HG02678 (cell line): Measurements from ENCODE around the gene CHKB.
"Not testable (repeated sequence)": the region's sequence is repeated elsewhere in the genome, so short reads cannot be mapped to it uniquely, and the experiment has no call there.

Source experiments
- ATAC-seq: cut with Tn5 transposase; IDR thresholded peaks from one replicate; pipeline ENCODE4 v1.9.1; 2021; ENCODE audit warnings: mild to moderate bottlenecking, moderate library complexity; ENCODE audit not compliant: unreplicated experiment

The CHKB gene

DNA sequence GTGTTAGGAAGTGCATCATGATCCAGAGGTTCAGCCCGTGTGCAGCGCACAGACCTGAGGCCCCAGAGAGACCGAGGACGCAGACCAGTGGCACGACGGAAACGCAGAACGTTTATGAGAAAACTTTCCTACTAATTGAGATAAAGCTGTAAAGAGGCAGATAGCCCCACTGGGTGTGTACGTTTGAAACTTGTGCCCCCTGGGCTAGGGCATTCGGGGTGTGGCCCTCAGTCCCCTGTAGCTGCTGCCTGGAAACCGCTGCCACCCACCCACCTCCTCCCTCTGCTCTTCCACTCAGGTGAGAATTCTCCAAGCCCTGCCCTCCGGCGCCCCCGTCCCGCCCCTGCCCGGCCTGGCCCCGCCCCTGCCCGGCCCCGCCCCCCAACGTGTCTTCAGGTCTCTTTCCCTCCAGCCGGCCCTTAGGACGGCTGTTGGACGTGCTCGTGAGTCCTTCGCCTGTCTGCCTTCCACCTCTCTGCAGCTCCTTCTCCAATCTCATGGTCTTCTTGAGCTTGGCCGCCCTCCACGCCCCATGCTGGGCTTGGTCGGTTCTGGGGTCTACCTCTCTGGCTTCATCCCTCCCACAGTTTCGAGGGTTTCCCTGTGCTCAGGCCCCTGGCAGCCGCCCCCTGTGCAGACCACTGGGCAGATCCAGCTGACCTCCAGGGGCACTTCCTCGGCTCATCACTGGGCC lies 30.0 kb upstream of the CHKB start:
- no peak for ATAC-seq

DNA sequence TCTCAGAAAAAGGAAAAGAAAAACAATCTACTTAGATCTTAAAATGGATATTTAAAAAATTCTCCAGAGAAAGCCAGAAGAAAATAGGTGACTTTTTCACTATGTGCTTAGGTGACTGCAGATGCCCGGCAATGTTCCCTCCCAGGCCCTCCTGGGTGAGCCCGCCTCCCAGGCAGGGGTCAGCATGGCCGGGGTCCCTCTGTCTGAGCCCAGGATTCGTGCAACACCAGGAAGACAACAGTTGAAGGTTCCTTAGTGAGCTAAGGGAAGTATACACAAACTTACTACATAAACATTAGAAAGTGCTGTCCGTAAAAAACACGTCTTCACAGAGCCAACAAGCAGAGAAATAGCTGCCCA lies 29.5 kb upstream of the CHKB start:
- ATAC-seq: no peak

DNA sequence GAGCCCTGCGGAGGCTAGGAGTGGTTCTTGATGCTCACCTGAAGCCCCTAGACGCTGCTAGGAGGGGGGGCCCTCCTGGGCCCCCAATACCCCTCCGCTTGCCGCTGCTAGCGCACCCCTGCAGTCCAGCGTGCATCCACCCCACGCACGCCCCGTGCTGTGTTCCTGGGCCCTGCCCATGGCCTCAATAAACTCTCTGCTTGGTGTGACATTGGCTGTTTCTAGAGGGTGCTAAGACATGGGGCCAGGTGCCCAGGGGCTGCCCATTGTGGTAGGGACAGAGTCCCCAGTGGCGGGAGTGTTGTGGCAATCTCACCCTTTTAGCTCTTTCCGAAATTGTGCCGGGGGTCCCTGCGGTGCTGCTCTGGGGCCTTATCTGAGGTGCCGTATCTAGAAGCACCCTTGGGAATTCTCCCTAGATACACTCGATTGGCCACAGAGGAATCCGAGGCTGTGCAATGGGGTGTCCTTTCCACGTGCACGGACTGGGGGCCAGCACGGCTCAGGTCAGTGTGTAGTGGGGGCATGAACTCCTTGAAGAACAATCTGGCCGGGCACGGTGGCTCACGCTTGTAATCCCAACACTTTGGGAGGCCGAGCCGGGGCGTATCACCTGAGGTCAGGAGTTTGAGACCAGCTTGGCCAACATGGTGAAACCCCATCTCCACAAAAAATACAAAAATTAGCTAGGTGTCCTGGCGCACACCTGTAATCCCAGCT lies 28.9 kb upstream of the CHKB start:
- no peak for ATAC-seq

DNA sequence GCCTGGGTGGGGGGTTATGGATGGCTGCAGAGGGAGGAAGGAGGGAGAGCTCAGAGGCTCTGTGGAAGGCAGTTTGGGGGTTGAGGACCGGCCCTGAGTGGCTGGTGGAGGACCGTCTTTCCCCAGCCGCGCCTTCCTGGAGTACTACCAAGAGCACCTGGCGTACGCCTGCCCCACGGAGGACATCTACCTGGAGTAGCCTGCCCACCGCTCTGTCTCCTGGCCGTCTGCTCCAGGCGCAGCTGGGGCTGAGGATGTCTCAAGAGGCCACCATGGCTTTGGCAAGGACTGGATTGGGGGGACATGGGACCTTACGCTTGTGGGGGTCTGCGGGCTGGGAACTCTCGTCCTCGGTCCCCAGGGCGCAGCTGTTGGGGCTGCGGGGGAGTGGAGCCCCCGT lies 27.9 kb upstream of the CHKB start:
- no peak for ATAC-seq

DNA sequence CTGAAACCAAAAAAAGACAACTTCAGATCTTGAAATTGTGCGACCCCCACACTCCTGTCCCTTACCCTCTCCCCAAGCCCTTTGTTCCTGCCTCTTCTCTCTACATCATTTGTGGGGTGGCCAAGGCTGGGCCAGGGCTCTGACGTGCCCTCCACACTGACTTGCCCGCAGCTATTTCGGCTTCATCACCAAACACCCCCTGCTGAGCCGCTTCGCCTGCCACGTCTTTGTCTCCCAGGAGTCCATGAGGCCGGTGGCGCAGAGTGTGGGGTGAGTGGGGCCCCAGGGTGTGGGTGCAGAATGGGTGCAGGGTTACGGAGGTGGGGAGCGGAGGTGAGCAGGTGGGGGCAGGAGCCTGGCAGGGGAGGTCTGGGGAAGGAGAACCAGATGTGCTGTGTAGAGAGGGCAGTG lies 27.4 kb upstream of the CHKB start:
- no peak for ATAC-seq

DNA sequence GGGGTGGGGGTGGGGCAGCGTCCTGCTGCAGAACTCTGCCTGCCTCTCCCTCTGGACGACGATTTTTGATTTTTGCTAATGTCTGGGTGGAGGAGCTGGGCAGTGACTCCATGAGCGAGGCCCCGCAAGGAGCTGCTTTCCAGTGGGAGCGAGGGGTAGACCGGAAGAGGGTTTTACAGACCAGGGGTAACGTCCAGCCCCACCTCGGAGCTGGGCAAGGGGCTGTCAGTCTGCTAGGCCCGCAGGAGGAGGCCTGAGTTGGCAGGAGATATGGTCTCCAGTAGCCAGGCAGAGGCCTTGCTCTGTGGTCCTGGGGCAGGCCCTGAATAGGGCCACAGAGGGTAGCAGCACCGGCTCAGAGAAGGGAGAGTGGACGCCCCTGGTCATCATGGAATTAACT lies 26.9 kb upstream of the CHKB start:
- ATAC-seq: no peak

DNA sequence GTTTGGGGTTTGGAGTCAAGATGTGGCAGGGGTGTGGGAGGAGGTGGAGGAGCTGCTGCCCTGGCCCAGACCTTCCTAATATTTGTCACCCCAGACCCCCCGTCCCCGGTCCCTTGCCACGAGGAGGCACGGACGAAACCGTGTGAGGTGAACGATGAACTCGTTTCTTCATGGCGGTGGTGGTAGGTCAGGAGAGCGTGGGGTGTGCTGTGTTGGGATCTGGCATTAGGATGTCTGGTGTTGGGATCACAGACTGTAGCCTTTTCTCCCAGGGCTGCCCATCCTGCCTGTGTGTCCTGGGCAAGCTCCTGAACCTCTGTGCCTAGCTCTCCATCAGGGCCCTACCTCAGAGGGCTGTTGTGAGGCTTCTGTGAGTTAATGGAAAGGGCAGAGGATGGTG lies 26.3 kb upstream of the CHKB start:
- no peak for ATAC-seq

DNA sequence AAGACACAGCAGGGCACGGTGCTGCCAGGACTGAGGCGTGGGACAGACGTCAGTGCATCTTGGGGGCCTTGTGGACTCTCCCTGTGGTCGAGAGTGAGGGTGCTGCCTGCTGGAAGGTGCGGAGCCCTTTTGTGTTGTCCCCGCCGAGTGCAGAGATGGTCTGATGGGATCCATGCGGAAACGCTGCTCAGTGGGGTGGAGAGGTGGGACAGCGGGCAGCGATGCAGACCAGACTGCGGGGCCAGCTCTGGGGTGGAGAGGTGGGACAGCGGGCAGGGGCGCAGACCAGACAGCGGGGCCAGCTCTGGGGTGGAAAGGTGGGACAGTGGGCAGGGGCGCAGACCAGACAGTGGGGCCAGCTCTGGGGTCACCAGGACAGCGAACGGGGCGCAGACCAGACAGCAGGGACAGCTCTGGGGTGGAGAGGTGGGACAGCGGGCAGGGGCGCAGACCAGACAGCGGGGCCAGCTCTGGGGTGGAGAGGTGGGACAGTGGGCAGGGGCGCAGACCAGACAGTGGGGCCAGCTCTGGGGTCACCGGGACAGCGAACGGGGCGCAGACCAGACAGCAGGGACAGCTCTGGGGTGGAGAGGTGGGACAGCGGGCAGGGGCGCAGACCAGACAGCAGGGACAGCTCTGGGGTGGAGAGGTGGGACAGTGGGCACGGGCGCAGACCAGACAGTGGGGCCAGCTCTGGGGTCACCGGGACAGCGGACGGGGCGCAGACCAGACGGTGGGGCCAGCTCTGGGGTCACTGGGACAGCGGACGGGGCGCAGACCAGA lies 25.6 kb upstream of the CHKB start:
- not testable (repeated sequence) for ATAC-seq

DNA sequence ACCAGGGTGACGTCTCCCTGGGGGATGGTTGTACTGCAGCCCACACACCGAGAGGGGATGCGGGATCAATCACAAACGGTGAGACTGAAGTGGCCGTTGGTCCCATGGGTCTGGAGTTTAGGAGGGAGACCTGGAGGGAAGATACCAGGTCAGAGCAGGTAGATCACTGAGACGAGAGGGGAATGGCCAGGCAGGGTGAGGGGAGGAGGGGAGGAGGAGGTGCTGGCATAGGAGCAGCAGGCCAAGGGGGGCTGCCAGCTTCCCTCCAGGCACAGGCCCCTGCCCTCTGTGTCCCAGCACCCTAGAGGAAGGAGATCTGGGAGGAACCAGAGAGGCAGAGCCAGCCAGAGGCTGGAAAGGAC lies 25.0 kb upstream of the CHKB start:
- ATAC-seq: no peak

DNA sequence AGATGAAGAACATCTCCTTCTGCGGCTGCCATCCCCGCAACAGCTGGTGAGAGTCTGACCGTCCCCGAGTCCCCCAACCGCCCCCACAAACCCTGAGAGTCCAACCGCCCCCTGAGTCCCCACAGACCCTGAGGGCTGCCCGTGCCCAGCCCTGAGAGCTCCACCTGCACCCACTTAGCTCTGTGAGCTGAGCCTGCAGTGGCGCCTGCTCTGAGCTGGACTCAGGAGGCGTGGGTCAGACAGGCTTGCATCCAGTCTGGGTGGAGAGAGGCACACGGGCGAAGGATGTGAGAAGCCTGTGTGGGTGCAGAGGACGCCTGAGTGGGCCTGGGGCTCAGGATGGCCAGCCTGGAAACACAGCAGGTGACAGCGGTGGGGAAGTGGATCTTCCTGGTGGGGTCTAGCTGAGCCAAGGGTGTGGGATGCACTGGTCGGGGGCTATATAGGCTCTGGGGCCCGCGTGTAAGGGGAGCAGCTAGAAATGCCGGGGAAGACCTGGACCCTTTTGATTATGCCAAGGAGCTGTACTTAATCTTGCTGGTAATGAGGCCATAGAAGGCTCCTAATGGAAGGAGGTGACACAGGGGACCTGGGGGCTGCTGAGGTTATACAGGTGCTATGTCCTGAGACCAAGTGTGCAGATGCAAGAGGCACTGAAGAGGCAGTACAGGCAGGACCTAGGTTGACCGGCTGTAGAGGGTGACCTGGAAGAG lies 24.5 kb upstream of the CHKB start:
- ATAC-seq: no peak

DNA sequence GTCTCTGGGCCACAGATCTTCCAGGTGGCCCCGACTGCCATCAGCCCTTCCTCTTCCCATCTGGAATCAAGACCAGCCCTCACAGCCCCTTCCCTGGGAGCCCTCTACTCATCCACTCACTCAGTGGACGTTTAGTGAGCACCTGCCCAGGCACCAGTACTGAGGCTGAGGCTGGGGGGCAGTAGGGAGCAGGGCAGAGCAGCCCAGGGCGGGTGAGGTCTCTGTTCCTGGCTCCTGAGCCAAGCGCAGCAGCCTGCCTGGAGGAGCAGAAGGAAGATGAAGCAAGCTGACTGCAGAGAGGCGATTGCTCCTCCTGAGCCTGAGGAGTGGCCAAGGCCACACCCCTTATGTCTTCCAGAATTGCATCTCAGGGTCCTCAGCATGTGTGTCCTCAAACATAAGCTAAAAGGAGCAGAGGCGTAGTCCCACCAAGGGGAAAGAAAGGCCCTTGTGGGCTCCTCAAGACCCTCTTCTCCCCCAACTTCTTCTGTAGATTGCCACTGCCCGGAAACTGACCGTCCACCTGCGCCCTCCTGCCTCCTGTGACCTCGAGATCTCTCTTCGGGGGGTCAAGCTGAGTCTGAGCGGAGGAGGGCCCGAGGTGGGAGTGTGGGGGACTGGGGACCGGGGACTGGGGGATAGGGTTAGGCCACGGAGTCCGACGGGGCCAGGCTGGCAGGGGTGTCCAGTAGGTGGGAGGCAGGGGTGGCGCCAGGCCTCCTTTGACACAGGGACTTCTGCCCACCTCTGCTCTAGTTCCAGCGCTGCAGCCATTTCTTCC lies 23.7 kb upstream of the CHKB start:
- no peak for ATAC-seq

DNA sequence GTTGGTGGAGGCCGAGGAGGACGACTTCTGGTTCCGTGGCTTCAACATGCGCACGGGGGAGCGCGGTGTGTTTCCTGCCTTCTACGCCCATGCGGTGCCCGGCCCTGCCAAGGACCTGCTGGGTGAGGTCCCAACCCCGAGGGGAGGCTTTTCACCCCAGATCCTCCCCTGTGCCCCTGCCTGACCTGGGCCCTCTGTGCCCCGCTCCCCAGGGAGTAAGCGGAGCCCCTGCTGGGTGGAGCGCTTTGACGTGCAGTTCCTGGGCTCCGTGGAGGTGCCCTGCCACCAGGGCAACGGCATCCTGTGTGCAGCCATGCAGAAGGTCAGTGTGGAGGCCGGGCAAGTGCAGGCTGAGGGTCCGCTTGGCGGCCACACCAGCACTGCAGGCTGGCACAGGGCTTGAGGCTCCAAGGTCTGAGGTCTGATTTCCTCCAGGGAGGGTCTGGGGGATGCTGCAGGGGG lies 23.0 kb upstream of the CHKB start:
- ATAC-seq: no peak

DNA sequence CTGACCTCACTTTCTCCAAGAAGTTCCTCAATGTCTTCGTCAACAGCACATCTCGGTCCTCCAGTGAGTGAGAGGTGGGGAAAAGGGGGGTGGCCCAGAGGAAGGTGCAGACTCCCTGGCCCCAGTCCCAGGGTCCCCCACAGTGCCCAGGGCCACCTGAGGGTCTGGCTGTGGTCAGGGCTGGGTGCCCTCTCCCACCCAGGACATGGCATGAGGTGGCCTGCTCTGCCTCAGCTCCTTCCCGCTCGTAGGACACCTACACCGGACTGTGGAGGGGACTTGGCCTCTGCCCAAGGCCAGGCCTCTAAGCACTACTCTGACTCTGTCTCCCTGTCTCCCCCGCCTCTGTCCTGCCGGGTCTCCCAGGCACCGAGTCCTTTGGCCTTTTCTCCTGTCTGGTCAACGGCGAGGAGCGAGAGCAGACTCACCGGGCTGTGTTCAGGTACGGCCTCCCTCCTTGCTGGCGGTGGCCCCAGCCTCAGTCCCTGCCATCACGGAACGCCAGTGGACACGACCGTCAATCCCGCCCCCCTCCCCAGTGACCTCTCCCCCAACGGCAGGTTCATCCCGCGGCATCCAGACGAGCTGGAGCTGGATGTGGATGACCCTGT lies 22.5 kb upstream of the CHKB start:
- ATAC-seq: no peak

DNA sequence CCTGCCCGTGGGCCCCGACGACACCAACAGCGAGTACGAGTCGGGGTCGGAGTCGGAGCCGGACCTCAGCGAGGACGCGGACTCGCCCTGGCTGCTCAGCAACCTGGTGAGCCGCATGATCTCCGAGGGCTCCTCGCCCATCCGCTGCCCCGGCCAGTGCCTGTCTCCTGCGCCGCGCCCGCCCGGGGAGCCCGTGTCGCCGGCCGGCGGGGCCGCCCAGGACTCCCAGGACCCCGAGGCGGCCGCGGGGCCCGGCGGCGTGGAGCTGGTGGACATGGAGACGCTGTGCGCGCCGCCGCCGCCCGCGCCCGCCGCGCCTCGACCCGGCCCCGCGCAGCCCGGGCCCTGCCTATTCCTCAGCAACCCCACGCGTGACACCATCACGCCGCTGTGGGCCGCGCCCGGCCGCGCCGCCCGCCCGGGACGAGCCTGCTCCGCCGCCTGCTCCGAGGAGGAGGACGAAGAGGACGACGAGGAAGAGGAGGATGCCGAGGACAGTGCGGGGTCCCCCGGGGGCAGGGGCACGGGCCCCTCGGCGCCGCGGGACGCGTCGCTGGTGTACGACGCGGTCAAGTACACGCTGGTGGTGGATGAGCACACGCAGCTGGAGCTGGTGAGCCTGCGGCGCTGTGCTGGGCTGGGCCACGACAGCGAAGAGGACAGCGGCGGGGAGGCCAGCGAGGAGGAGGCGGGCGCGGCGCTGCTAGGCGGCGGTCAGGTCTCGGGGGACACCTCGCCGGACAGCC lies 21.8 kb upstream of the CHKB start:
- no peak for ATAC-seq

DNA sequence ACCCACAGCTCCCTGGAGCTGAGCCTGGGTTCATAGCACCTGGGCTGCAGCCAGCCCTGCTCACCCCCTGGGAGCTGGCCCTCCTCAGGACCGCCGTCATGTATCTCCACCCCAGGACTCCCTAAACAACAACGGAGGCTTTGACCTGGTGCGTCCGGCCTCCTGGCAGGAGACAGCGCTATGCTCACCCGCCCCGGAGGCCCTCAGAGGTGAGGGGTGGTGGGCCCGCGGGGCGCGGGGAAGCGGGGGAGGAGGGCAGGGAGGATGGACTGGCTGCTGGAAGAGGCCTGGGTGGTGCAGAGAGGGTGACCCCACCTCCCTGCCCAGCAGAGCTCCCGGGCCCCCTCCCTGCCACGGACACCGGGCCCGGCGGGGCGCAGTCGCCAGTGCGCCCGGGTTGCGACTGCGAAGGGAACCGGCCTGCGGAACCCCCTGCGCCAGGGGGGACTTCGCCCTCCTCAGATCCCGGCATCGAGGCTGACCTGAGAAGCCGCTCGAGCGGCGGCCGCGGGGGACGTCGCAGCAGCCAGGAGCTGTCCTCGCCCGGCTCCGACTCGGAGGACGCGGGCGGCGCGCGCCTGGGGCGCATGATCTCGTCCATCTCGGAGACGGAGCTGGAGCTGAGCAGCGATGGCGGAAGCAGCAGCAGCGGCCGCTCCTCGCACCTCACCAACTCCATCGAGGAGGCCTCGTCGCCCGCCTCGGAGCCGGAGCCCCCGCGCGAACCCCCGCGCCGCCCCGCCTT lies 21.0 kb upstream of the CHKB start:
- no peak for ATAC-seq

DNA sequence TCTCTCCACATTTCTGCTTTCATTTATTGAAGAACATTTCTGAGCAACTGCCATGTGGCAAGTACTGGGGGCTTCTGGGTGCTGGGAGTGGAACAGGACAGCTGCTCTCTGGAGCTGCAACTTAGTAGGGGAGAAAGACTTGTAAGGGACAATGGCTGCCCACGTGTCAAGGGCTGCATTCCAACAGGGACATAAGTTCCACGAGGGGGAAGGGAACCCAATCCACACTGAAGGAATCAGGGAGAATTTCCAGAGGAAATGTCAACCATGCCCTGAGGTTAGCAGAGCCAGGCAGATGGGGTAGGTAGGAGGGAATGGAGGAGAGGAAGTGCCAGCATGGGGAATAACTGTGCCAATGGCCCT lies 19.7 kb upstream of the CHKB start:
- ATAC-seq: no peak

DNA sequence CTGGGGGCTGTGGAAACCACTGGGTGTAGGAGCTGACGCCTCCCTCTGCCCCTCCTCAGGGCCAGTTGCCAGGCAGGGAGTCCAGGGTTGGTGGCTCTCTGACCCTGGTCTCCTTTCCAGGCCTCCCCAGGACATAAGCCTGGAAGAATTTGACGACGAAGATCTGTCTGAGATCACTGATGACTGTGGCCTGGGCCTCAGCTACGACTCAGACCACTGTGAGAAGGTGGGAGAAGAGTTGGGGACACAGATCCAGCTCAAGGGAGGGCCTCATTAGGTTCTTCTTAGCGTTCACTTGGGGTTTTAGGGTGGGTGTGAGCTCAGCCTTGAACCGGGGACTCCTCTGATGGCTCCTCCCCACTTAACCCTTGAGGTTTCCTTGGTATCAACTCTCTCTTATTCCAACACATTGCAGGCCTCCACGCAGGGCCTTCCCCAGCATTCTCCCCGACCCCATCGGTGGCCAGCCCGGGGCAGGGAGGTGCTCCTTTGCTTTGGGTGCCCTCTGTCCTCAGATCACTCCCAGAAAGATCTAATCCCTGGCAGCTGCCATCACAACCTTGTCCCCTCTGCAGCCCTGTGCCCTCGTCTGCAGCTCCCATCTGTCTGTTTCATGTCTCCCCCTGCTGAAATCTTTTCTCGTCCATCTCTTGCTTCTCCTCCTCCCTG lies 19.2 kb upstream of the CHKB start:
- no peak for ATAC-seq

DNA sequence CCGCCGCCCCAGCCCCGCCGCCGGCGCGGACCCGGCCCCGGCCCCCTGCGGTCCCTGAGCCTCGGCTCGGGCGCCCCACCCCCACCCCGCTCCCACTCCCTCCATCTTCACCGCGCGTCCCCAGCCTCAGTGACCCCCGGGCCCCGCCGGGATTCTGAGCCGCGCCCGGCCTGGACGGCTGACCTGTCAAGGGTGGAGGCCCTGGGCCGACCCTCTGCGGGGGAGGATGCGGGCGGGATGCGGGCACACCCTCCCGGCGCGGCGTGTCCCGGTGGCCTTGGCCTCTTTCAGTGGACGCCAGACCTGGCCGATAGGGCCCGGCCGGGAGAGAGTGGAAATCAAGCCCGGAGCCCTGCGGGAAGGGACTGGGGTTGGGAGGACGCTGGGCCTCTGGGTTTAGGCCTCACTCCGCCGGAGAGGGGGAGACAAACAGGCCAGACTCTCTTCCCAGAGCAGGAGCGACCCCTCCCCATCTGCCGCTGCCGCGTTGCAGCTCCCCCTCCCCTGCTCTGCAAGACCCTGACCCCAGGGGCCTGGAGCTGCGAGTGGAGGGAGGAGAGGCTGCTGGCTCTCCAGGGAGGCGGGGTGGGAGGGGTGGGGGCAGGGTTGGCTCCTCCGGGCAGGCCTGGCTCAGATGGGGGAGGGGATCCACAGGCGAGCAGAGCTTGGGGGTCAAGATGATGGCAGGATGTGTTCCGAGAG lies 18.5 kb upstream of the CHKB start:
- no peak for ATAC-seq
